Activated CD4-positive, alpha-beta T cell treated with anti-CD3 and anti-CD28 coated beads, Interleukin-2, amount 50 U/mL, for 16 hours (primary cell): ENCODE data around the gene LSAMP.
A peak's percentile ranks its signal among the peaks of the same experiment; 100 is the strongest.

Experiments used
- DNase-seq: peaks from one replicate; pipeline ENCODE4 v3.0.0-alpha.2; 2020

LSAMP gene

DNA sequence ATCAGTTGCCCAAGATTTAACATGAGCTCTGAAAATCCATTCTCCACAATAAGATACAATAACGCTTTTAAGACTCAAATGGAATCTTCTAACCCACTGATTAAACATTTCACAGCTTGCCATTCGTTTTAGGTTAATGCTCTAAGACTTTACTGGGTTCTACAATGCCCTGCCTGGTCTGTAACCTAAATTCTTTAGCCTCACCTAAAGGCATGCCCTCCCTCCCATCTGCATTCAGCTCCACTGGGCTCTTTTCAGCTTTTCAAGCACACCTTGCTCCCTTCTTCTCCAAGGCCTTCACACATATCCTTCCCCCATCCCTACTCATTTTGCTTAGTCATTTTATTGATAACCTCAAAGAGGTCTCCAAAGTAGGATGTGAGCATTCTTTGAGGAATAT lies 290.9 kb downstream of the LSAMP start:
- DNase-seq: no peak

DNA sequence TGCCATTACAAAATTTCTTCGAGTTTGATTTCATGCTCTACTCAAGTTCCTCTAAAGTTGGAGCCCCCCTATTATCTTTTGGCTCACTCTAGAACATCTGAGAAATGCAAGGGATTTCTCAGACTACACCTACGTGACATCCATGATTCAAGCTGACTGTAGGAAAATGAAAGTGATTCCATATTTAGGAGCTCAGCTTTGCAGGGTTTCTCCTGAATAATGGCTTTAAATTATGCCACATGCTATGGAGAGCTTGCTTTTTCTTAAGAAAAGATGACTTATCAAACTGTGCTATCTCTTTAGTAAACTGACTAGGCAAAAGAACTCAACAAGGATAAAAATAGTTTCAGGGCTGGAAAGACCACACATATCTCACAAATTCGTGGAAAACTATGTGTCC lies 292.1 kb downstream of the LSAMP start:
- no peak for DNase-seq

DNA sequence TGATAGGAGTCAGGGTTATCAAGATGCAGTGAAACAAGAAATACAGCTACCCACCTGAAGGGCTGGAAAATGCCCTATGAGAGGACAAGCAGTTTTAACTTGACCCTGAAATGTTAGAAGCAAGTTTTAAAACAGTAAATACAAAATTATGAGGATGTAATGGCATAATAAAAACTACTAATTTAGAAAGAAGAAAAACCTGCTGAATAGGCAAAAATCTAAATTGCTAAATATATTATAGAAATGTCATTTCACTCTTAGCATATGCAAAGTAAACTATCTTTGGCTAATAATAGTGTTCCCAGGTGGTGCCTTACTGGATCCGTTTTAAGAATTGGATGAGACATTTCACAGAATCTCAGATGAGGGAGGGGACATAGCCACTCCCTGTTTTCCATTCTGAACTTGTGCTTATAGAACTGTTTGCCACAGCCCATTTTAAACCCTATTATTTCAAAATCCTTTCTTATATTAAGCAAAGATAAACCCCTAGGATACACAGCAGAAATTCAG lies 294.6 kb downstream of the LSAMP start:
- no peak for DNase-seq

DNA sequence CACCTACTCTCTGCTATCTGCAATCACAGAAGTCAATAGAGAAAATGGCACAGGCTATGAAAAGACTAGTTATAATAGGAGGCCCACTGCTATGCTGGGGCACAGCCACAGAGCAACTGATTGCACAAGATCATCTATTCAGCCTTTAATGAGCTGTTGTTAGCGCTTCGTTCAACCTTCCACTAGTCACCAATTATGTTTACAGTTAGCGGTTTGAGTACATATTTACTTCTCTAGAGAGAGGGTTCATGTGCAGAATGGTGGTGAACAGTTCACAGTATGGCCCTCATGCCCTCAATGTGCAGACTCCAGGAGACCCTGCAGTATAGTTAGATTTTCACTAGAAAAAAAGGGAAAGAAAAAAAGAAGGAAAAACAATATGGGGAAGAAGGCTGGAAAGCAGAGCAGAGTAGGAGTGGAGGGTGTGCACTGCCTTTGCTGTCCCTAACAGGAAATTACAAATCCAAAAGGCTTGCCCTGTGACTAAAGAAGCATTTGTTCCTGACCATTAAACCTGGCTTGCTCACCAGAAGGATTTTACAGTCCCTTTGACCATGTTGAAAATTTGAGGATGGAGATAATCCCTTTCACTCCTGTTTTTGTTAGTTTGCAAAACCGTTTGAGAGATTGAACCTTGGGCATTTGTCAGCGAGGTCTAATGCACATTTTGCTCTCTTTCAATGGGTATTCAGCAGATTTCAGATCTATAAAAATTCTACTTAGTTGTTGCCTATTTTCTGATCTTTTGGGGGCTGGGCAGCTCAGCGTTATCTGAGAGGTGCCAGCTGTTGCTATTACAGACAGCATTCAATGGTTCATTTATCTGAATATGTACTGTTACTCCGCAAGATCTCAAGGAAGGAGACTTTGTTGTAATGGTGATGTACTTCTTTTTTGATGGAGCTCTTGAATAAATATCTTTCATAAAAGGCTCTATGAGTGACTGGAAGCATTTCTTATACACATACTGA lies 296.1 kb downstream of the LSAMP start:
- DNase-seq: no peak

DNA sequence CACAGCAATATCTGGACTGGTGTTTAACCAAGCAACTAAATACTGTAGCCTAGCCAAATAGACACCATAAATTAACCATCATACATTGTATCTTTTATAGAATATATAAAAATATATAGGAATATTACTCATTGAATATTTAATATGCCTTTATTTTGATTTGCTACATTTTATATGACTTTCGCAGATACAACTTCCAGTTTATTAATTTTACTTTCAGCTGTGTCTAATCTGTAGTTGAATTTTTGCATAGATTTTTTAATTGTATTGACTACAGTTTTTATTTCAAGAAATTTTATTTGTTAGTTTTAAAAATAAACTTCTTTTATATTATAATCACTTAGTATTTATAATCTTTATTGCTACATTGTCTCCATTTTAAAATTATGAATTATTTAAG lies 299.7 kb downstream of the LSAMP start:
- DNase-seq: no peak

DNA sequence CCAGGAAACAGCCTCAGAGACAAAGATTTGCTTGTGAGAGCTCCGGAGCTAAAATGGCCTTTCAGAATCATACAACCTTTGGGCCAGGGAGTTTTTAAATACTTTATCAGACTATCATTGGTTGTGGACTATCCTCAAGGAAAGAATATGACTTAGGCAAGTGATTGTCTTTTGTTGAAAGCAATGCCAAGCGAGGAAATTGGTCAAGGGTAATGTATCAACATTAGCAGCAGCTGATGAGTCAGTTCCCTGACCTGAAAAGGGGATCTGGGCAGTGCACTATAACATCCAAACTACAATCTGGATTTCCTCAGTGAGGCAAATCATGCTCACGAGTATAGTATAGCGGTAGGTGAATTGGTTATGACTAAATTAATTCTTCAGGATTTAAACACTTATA lies 303.6 kb downstream of the LSAMP start:
- DNase-seq: no peak

DNA sequence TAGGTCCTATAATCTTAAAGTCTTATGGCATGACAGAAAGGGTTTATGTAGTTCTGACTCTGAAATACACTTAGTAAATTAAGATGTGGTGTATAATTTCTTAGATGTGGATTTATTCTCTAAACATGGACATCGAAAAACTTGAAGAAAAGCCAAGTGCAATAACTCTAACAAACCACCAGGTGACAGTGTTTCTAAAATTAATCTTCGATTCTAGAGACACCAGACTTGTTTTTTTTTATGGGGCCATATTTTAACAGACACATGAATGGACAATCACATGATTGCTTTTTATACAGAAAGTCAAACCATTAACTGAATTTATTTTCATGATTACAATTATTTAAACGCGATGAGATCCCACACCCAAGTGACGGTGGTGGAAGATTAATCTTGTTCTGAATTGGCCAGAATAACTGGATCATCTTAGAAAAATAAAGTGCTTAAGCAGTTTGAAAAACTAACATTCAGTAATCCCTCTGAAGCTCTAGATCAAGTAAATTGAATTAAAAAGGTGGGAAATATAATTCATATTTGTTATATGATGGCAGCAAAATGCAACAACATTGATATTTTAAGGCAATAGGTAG lies 305.1 kb downstream of the LSAMP start:
- DNase-seq: peak; percentile 6

DNA sequence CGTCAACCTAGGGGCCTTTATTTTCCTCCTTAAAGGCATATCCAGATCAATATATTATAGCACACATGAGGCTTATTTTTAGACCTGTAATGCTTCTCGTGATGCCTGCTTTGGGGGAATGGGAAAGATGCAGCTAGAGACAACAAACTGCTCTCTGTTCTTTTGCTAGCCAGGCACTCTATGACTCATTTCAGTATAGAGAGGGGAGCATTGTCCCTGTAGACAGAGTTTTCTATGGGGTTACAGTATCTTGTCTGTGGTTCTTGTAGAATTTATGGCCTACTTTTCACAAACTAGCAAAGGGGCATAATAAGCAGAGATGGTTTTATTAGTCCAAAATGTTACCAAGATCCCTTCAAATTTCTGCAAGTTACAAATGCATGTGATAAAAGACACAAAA lies 305.6 kb downstream of the LSAMP start:
- no peak for DNase-seq

DNA sequence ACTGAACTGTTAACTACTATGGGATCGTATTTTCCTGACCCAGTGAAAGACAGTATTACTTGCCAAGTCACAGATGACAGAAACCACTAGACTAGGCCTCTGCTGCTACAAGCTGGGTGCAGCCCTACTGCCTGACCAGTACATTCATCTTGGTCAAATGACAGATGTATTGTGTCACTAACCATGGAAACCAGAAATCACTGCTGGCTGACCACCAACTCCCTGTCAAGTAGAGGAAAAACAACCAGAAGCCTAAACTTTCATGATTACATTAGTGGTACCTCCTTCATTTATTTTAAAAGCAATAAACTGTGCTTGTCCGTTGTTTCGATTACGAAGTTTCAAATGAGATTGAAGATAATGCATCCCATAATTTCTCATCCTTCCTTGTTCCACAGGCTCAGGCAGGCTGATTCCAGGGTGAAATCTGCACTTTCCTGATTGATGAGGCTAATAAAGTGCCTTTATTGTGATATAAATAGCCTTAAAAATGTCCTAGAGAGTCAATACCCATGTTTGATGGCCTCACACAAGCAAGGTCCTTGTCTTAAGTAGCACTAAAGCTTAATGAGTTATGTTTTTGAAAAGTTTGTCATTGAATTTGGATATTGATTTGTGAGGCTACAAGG lies 309.7 kb downstream of the LSAMP start:
- no peak for DNase-seq

DNA sequence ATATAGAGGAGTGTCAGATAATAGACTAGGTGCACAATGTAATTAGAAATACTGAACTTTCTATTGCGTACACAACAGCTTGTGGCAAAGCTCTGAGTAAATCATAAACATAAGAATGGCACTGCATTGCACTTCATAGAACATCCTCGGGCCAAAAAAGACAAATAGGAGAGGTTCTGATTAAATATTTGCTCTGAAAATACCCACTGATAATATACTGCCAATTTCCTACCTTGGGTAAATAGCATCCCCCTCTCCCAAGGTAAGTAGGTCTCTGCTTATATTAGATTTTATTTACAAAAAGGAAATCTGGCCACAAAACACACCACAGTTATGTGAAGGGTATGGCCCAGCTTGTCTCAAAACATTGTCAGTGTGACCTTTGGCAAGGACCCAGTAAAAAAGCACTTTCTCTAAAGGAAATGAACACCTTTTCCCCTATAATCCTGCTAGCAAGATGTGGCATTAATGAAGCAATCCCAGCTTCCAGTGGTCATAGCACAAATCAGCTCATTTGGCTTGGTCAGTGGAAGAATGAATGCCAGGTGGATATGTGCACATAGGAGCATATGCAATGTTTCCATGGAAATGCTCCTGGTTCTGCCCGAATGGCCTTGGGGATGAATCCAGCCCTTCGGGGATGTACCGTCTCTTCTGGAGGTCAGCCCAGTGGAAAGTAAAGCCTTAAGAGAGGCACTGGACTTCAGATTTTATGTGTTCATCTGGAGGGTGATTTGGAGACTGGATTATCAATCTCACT lies 315.9 kb downstream of the LSAMP start:
- DNase-seq: no peak

DNA sequence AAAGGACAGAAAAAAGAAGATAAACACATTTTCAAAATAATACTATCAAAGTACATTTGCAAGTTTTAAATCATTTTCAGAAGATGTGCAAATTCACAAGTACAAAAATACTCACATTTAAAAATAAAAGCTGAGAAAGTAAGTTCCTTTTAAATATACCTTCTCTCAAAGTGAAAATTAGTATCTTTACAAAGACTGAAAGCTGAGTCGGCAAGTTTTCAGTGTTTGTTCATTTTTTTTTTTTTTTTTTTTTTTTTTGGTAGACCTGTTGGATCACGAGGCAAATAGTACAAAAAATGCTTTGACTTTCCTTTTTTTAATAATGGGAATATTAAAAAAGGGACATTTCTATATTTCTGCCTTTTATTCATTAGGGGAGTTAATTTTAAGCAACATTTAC lies 317.8 kb downstream of the LSAMP start:
- no peak for DNase-seq

DNA sequence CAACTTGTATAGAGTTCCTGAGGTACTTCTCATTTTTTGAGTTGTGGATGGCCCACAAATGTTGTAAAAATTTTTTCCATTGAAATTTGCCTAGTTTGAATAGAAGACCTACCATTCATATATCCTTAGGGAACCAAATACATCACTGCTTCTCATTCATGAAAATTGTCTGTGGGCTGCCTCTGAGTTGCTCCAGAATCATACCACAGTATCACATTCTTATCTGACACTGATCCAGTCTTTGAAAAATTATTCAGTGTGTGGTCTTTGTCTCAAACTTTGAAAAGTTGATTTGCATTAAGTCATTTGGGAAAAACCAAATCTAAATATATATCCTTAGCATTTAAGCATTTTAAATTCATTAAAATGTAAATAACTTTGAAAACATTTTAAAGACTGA lies 321.1 kb downstream of the LSAMP start:
- no peak for DNase-seq

DNA sequence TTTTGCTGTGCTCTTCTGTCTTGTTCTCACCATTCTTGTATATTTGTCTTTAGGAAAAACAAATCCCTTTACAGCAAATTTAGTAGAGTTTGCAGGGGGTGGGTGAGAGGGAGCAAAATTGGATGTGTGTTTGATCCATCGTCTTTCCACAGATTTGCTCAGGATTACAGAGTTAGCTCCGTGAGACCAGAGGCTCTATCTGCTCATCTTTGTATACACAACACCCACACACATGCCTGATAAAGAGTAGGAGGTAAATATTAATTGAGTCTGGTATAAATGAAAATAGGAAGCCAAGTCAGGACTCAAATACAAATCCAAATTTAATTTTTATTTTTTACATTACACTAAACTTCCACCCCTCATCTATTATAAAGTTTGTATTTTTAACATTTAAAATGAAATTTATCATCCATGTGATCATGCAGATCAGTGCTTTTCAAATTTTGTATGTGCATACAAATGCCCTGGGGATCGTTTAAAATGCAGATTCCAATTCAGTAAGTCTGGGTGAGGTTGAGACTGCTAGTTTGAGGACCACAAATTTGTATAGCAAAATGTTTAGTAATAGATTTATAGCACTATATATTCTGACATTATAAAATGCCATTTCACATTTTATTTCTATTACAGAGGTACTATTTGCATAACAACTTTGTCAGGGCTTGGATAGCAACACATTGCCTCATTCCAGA lies 326.7 kb downstream of the LSAMP start:
- DNase-seq: no peak

DNA sequence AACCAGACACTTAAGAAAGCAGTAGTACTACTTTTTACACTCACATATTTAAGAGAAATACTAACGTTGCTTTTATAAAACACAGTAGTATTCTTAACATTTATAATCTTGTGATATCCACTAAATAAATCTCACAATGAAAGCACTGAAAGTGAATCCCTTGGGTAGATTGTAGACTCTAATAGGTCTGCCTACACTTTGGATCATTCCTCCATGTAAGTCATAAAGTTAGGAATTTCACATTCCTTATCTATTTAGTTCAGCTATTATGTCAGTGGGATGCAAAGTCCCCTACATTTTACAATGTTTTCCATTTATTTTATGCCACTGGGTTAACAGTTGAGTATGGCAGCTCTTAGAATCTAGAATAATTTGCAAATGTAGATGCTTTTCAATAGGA lies 330.7 kb downstream of the LSAMP start:
- DNase-seq: no peak

DNA sequence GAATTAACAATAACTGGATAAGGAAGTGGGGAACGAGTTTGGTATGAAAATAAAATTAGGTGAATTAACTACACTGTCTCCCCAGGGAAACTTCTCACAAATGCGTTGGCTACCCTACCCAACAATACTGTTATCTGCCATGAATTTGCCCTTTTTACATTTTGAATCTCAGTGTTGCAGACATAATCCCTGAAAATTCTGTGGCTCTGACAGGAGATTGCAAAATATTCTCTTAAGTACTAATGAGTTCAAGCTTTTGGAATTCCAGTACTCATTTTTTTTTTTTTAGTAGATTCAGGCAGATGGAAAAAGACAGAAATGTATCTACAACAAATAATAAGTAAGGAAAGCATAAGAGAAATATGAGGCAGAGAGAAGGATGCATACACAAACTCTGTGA lies 332.6 kb downstream of the LSAMP start:
- no peak for DNase-seq

DNA sequence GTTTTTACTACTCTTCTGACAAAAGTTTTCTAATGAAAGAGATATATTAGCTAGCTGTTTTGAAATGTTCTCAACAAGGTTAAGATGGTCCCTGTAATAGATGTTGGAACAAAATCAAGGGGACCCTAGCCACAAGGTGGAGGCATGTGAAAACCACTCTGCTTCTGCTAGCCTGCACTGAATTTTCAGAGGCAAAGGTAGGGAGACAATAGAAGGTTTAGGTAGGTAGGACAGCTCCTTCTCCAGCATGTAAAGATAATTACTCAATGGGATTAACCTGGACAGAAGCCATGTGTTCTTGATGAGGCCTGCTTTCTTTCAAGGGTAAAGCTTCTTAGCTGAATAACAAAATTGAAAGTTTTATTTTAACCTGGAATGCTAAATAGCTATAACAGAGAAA lies 333.5 kb downstream of the LSAMP start:
- DNase-seq: no peak

DNA sequence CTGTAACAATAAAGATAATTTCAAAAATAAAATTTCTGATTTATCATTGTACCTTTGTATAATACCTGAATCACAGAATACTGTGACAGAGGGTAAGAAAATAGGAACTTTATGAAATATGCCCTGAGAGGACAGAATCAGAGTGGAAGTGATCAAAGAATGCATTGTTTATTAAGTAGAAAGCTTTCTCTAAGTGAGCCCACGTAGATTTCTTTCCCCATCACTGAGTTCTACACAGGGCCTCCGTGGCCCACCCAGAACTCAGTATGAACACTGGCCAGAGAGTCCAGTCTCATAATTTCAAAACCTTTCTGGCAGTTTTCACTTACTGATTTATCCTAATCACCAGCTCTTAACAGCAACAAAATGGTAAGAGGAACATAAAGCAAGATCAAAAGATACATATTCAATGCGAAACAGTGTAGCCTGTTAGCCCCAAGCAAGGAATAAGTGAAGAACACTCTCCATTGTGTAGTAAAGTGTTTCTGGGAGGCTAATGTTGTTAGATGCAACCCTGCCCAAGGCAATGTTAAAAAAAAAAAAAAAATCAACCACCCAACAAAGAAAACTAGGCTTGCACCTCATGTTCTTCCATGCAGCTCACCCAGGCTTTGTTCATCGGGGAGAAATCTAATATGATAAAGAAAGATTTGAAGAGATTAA lies 341.3 kb downstream of the LSAMP start:
- no peak for DNase-seq

DNA sequence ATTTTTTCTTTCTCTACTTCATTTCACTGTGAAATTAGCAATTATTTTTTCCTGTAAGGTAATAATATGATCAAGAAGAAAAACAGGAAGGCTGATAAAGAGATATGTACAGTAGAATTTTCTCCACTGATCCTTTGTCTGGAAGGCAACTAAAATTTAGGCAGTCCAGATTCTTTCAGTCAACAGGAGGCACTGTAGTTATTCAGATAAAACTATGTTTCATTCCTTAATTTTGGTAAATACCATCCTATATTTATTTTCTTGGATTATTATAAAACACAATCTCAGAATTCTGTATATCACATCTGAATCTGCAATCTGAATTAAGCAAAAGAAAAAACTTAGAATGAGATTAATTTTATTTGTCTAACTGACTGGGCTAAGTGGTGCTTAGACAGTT lies 343.2 kb downstream of the LSAMP start:
- DNase-seq: no peak

DNA sequence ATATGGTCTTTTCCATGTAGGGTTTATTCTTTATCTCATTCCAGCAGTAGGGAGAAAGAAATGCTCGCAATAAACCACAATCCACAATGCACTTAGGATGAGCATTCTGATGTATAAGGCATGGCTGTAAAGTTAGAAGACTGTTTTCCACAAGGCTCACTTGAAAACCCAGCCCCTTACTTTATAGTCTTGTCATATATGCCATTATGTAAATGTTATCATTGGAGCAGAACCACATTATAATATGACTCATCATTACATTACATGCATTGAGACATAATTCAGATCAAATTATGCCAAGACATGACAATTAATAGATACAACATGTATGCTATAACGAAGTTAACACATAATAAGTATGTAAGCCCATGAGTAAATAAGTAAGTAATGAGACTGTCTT lies 348.1 kb downstream of the LSAMP start:
- DNase-seq: no peak

DNA sequence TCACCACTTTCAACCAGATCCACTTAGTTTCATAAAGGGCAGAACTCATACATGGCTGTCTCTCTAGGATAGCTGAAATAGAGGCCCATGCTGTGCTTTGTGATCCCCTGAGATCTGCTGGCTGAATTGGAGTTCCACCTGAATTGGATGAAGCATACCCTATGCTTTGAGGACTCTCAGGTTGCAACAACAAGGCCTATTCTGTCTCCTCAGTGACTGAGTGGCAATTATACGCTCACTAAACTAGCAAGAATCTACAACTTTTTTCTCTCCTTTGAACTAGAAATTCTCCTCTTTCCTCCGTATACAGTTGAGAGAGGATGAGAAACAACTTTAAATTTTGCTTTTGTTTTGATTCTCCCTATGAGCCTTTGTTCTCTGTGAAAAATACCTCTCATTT lies 348.7 kb downstream of the LSAMP start:
- DNase-seq: no peak

DNA sequence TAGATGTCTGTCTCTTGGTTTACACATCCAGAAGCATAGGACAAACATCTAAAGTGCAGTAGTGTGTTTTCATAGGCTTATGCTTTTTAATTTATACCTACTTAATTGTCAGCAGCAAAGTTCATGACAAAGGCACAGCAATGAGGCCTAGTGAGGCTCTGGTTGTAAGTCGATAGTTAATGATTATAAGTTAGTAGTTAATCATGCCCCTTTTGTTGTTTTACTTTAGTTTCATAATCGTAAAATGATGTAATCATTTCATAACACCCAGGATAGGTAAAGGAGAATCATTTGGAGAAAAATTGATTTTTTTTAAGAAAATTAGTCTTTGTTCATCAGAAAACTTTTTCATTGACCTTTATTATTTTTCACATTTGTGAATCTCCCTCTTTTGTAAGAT lies 351.9 kb downstream of the LSAMP start:
- no peak for DNase-seq

DNA sequence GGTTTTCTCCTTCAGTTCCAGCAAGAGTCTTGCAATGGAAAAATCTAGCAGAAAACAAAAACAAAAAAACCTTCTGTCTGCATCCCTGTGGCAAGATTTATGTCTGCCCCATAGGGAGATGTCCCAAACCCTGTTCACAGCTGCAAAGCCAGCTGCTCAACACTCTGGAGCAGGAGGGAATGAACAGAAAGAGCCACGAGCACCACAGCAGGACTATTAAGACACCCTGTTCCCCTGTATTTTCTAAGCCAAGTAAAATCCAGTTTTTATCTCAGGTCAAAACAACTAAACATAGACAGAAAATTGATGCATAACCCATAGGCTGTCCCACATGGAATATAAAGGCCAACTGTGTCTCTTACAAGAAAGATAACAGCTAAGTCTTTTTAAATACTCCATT lies 357.9 kb downstream of the LSAMP start:
- DNase-seq: no peak
